Activated naive CD4-positive, alpha-beta T cell treated with anti-CD3 and anti-CD28 coated beads, Interleukin-2, amount 10 ng/mL, durations not matched to agents 7 days and 5 days (primary cell): ENCODE measurements around the gene TMEM158.

Experiments
- CTCF ChIA-PET: fragments of 350-600 bp; sonication (Branson Sonifier 250); formaldehyde crosslinking; loops from one replicate; lab custom pipeline; 2021; ENCODE audit warnings: antibody characterized with exemption; lab: Charles Lee
- DNase-seq: peaks from one replicate; pipeline ENCODE4 v3.0.0-alpha.2; 2020
- H3K27ac Mint-ChIP-seq: one replicate; pipeline ENCODE4 v1.8.0; 2021; ENCODE audit warnings: mild to moderate bottlenecking, moderate library complexity, mixed read lengths
- H3K27me3 Mint-ChIP-seq: one replicate; pipeline ENCODE4 v1.8.0; 2021; ENCODE audit warnings: mild to moderate bottlenecking, mixed read lengths
- H3K36me3 Mint-ChIP-seq: one replicate; pipeline ENCODE4 v1.8.0; 2021; ENCODE audit warnings: mixed read lengths
- H3K4me1 Mint-ChIP-seq: one replicate; pipeline ENCODE4 v1.8.0; 2021; ENCODE audit warnings: mixed read lengths
- H3K4me3 Mint-ChIP-seq: one replicate; pipeline ENCODE4 v1.8.0; 2021; ENCODE audit warnings: mild to moderate bottlenecking, moderate library complexity, mixed read lengths
- H3K9me3 Mint-ChIP-seq: one replicate; pipeline ENCODE4 v1.8.0; 2021; ENCODE audit warnings: mixed read lengths

The TMEM158 gene

DNA sequence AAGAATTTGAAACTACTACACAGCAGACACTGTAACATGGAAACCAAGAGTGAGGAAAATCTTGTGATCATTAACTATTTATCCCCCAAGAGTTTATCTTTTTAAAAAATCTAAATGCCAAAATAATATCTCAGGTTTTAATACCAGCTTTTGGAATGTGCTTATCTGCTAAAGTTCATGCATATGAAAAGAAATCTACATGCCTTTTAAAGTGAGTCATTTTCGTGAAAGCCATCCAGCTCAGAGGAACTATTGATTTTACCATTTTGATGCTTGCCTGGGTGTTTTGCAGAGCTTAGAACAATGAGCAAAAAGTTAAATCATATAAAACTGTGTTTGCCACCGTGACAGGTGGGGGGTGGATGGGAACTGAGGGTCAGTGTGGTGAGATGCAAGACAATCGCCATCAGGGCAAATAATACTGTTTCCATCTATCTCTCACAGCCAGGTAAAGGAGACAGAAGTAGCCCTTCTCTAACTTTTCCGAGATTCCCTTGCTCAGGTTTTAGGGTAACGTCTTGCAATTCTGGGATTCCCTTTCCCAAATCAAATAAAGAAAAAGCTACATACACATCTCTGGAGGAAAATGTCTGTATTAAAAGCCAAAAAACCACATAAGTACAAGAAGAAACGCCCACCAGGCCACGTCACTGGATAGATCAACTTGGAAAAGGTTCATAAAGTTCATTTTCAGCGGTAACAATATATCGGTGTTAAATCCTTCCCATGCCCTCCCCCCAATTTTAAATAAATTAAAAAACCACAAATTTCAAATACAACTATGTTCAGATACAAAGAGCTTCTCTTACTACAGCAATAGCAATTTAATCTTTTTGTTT is 2.0 kb downstream of the TMEM158 start:
- Mint-ChIP-seq H3K4me1 (peaks cover 13% of the 10 kb centered on the region), H3K27ac (no peak overlapping the region), H3K27me3 (peaks cover 94% of the 10 kb centered on the region), H3K36me3 (no peaks in the 10 kb centered on the region), H3K4me3 (no peak overlapping the region), H3K9me3 (no peaks in the 10 kb centered on the region)
- no peak for DNase-seq
- CTCF ChIA-PET = interaction anchor here (0.7 to 1.9 kb wide), 6 partner anchors 8 to 436 kb away, joined by 3 to 7 read pairs (median 4); no protein-coding TSS in a partner anchor

DNA sequence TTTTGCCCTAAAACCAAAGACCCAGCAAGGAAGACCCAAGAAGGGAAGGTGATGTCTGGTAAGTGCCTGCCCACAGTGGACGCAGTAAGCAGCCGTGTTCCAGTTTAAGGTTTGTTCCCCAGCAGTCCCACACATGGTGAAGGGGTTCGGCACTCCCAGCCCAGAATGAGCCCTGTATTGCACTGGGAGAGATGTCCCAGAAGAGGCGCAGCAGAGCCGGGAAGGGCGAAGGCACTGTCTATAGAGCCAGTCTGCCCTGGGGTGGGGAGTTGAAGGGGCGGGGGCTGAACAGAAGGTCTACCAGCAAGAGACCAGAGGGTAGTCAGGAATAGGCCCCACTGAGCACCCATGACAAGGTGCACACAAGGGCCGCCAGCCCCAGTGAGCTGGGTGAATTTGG is 6.4 kb downstream of the TMEM158 start:
- H3K27me3 Mint-ChIP-seq = peaks cover 95% of the 10 kb centered on the region
- H3K27ac Mint-ChIP-seq = no peak overlapping the region
- CTCF ChIA-PET = no interaction called here

DNA sequence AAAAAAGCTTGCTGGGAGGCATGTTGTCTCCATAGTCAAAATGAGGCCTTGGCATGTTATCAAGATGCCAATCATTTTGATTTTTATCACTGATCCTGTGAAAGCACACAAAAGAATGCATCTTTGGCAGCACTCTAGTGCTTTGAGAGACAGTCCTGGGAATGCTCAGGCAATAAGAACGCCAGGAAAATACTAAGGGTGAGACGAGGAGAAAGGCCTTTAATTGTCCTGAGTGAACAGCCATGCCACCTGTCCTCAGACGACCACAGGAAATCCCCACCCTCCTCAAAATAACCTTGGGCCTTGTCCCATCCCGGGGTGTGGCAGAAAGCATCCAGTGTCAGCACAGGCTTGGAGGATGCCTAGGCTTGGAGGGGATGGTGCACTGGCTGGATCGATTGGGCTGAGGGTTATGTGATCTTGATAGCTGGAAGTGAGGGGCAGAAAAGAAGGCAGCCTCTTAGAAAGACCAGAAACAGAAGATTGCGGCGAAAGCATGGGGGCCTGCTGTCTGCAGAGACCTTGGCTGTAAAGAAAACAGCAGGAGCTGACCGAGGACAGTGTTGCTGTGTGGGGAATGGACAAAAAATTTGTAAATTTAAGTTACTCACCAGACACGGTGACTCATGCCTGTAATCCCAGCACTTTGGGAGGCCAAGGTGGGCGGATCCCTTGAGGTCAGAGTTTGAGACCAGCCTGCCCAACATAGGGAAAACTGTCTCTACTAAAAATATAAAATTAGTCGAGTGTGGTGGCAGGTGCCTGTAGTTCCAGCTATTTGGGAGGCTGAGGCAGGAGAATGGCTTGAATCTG is 7.3 kb downstream of the TMEM158 start:
- DNase-seq = no peak
- H3K27me3 Mint-ChIP-seq = peaks cover 92% of the 10 kb centered on the region
- no peak overlapping the region for H3K27ac Mint-ChIP-seq
- no peaks in the 10 kb centered on the region for H3K36me3 Mint-ChIP-seq
- H3K9me3 Mint-ChIP-seq = no peaks in the 10 kb centered on the region
- CTCF ChIA-PET = no interaction called here
- H3K4me3 Mint-ChIP-seq = no peak overlapping the region
- no peaks in the 10 kb centered on the region for H3K4me1 Mint-ChIP-seq

More for the DNA sequence above, 6.4 kb downstream of the TMEM158 start:
- Mint-ChIP-seq H3K4me1 (peaks cover 6% of the 10 kb centered on the region), H3K36me3 (no peaks in the 10 kb centered on the region), H3K9me3 (no peaks in the 10 kb centered on the region), H3K4me3 (no peak overlapping the region)
- DNase-seq = no peak

DNA sequence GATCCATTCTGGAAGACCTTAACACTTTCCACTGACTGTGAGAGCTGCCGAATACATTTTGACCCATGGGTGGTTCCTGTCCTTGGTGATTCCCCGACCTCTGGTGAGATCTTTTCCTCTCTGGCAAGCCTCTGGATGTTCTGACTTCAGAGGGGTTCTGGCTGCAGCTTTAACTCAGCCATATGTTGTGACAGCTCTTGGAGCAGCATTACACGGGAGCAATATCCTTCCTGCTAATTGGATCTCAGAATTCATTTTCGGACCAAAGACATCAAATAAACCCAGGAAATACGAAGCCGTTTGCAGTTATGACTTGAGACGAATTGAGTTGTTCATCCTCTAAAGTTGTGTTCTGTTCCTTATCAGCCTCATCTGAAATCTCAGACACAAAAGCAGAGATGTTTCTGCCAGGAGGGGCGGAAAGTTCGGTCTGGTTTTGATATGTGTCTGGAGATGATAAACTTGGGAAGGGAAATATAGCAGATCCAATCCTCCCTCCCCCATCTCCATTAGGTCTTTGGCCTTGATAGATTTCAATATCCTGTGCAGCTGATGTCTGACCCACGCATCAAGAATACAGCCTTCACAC is 10.0 kb downstream of the TMEM158 start:
- Mint-ChIP-seq H3K27ac (no peak overlapping the region), H3K4me1 (no peaks in the 10 kb centered on the region), H3K9me3 (no peaks in the 10 kb centered on the region), H3K27me3 (peaks cover 85% of the 10 kb centered on the region), H3K4me3 (no peak overlapping the region), H3K36me3 (no peaks in the 10 kb centered on the region)
- CTCF ChIA-PET = interaction anchor here (0.7 to 14.3 kb wide), 2 partner anchors 8 to 174 kb away, joined by 3 to 390 read pairs; no protein-coding TSS in a partner anchor
- no peak for DNase-seq

DNA sequence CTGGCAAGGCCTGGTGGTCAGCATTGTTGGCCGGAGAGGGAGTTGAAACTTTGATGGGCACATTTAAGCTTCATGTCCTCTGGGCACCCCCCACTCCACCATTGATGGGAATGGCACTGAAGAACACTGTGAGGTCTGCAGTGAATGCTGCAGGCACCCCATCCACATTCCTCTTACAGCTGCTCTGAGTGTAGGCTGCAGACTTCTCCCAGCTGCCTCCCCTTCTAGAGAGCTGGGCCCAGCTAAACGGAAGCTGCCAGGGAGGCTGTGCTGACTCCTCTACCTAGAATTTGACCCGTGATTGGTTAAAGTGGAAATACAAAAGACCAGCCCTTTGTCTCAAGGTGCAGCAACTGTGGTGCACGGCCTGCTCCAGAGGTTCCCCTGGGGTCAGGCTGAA is 10.6 kb downstream of the TMEM158 start:
- H3K4me1 Mint-ChIP-seq = peaks cover 3% of the 10 kb centered on the region
- no peaks in the 10 kb centered on the region for H3K36me3 Mint-ChIP-seq
- H3K27ac Mint-ChIP-seq = no peak overlapping the region
- DNase-seq = no peak
- CTCF ChIA-PET = interaction anchor here (0.7 to 14.3 kb wide), 2 partner anchors 8 to 173 kb away, joined by 3 to 390 read pairs; no protein-coding TSS in a partner anchor
- H3K27me3 Mint-ChIP-seq = peaks cover 85% of the 10 kb centered on the region
- H3K4me3 Mint-ChIP-seq = no peak overlapping the region
- no peaks in the 10 kb centered on the region for H3K9me3 Mint-ChIP-seq

DNA sequence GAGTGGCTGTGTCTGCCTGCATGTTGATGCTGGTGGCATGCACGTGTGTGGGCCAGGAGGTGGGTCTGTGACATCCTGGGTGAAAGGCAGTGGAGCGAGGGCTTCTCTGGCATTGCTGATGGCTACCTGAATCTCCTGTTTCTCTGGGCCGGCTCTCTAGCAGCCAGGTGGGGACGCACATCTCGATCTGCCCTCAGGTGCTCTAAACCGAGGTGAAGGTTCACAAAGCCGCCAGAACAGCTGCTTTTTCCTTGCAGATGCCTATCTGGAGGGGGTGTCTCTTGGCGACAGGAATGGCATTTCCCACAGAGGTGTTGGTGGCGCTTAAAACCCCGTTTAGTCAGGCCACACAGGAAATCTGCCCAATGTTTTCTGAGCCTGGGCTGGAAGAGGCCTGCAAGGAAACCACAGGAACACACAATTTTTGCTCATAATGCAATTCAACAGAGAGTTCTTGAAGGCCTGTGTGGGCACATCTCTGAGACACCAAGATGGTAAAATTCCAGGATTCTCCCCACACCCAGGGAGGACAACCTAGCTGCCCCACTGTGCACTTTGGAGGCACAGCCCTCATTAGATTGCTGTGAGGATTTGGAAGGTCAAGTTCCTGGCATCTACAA is 11.9 kb downstream of the TMEM158 start:
- H3K27ac Mint-ChIP-seq = no peak overlapping the region
- no peak overlapping the region for H3K4me3 Mint-ChIP-seq
- H3K9me3 Mint-ChIP-seq = no peaks in the 10 kb centered on the region
- no peaks in the 10 kb centered on the region for H3K36me3 Mint-ChIP-seq
- DNase-seq = no peak
- peaks cover 85% of the 10 kb centered on the region for H3K27me3 Mint-ChIP-seq
- H3K4me1 Mint-ChIP-seq = peaks cover 5% of the 10 kb centered on the region
- CTCF ChIA-PET = interaction anchor here (14.3 kb wide), 1 partner anchor 172 kb away, joined by 390 read pairs; no protein-coding TSS in a partner anchor

DNA sequence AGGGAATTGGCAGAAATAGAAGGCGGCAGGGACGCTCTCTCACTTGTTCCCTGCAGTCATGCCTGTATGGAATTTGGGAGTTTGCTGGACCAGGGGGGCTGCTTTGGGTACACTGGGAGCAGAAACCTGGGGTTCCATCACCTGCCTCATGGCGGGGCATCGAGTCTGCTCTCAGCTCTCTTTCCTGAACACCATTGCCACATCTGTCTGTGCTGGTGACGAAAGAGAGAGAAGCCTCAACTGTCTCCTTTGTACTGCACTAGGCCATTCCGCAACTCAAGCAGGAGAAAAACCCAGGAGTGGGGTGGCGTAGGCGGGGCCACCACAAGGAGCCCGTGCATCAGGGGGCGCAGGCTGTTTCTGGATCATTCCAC is 14.0 kb downstream of the TMEM158 start:
- Mint-ChIP-seq H3K9me3 (no peaks in the 10 kb centered on the region), H3K27me3 (peaks cover 86% of the 10 kb centered on the region), H3K27ac (no peak overlapping the region), H3K4me1 (peaks cover 24% of the 10 kb centered on the region), H3K36me3 (no peaks in the 10 kb centered on the region), H3K4me3 (no peak overlapping the region)
- CTCF ChIA-PET = interaction anchor here (2.4 to 14.3 kb wide), 2 partner anchors 156 to 170 kb away, joined by 31 to 390 read pairs; no protein-coding TSS in a partner anchor
- DNase-seq = no peak

DNA sequence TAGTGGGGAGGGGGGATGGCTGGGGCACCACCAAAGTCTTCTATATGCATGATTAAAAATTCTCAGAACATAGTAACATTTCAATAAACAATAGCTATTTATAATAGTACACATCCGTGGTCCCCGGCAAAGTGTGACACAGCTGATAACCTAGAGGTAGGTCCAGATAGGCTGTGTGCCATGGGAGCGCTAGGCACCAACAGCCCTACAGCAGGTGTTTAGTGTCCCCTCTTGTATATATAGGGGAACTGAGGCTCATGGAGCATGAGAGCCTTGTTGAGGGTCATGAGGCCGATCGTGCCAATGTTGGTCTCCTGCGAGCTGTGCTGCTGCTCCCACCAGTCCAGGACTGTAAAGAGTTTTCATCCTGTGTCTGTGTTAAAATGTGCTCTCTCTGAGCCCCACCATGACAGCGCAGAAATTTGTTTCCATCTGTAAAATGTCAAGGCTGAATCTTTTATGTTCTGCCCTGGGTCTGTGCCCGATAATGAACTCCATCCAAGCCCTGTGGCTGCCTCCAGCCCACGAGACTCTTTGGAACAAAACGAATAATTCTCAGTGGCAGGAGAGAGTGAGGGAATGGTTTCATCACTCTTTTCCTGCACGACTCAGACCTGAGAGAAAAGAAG is 14.5 kb downstream of the TMEM158 start:
- Mint-ChIP-seq H3K27ac (no peak overlapping the region), H3K4me3 (no peak overlapping the region), H3K4me1 (peaks cover 24% of the 10 kb centered on the region), H3K9me3 (no peaks in the 10 kb centered on the region), H3K36me3 (no peaks in the 10 kb centered on the region), H3K27me3 (peaks cover 87% of the 10 kb centered on the region)
- DNase-seq = no peak
- CTCF ChIA-PET = interaction anchor here (1.0 to 14.3 kb wide), 14 partner anchors 26 to 335 kb away, joined by 3 to 390 read pairs (median 5); no protein-coding TSS in a partner anchor

DNA sequence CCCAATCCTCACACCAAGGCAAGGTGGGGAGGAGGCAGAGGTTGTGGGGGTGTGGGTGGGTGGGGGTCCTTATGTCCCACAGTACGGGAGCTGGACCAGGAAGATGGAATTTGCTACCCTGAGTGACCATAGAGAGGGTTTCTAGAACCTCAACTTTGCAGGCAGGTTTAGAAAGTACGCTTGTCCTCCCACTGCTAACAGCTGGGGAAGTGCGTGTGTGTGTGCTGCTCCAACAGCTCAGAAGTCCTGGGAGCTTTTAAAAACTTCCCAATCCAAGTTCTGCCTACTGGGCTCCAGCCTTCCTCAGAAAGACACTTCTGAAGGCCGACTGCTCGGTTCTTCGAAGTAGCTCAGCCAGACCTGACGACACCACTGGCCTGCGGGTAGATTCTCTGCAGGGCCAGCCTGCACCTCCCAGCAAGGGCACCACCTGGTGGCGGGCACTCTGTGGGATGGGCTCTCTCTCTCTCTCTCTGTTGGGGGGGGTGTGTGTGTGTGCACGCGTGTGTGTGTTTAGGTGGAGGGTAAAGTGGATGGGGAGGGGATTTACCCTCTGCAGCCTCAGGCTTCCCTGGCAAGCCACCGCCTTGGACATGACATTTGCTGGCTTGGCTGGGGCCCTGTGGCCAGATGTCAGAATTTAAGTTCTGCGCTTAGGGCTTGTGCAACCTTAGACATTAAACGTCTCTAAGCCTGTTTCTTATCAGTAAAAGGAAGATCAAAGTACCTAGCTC is 15.6 kb downstream of the TMEM158 start:
- Mint-ChIP-seq H3K9me3 (no peaks in the 10 kb centered on the region), H3K27me3 (peaks cover 77% of the 10 kb centered on the region), H3K4me1 (peaks cover 24% of the 10 kb centered on the region), H3K36me3 (no peaks in the 10 kb centered on the region), H3K4me3 (no peak overlapping the region), H3K27ac (peak overlapping the region; percentile 24)
- CTCF ChIA-PET = interaction anchor here (0.6 to 14.3 kb wide), 37 partner anchors 10 to 450 kb away, joined by 3 to 390 read pairs (median 3); partner anchors contain the start of gene TMEM158
- peak; percentile 89 for DNase-seq

DNA sequence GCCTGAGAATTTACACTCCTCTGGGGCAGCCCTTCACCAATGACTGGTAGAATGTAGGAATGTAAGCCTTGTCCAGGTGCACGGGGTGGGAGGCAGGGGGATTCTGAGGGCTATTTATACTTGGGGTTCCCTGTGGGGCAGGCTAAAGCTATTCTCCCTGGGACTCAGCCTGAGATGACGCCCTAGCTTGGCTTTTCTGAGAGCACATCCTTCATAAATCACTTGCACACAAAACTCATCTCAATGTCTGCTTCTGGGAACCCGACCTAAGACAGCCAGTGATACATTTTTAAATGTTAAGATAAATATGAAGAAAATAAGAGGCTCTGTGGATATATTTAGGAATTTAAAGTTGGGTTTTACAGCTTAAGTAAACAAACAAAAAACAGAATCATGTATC is 16.6 kb downstream of the TMEM158 start:
- CTCF ChIA-PET = interaction anchor here (0.9 to 14.3 kb wide), 11 partner anchors 9 to 447 kb away, joined by 3 to 390 read pairs (median 9); no protein-coding TSS in a partner anchor

DNA sequence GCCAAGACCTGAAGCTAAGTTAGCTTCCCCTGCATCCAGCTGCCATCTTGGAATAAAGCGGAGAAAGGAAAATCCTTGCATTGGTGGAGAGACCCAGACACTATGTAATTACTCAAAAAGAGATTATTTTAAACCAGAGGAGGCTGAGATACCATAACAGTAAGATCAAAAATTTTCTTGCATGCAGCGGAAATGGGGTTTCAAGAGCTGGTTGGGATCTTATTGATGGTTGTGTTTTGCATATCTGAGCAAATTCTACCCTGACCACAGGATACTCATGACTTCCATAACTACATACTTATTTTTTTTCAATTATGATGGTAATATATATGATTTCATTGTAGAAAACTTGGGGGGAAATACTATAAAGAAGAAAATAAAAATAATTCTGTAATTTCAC is 17.5 kb downstream of the TMEM158 start:
- CTCF ChIA-PET = interaction anchor here (14.3 kb wide), 1 partner anchor 166 kb away, joined by 390 read pairs; no protein-coding TSS in a partner anchor

More for the DNA sequence above, 16.6 kb downstream of the TMEM158 start:
- peaks cover 24% of the 10 kb centered on the region for H3K4me1 Mint-ChIP-seq
- no peak for DNase-seq
- no peaks in the 10 kb centered on the region for H3K9me3 Mint-ChIP-seq
- H3K27ac Mint-ChIP-seq = no peak overlapping the region
- H3K4me3 Mint-ChIP-seq = no peak overlapping the region
- H3K27me3 Mint-ChIP-seq = peaks cover 69% of the 10 kb centered on the region
- H3K36me3 Mint-ChIP-seq = no peaks in the 10 kb centered on the region

DNA sequence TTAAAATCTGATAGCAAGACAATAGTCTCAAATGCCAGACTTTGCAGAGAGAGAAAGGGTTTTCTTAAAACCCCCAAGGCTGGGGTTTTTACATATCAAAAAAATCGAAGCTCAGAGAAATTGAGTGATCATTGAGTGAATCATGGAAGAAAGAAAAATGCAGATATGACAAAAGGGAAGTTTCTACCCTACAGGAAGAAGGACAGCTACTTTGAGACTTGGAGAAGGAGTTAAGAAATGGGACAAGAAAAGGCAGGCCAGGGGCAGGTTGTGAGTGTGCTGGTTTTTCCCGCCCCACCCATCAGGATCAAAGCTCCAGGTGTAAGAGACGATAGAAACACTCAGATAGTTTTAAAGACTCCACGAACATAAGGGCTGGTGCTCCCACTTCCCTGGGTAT is 18.6 kb downstream of the TMEM158 start:
- CTCF ChIA-PET = interaction anchor here (14.3 kb wide), 1 partner anchor 165 kb away, joined by 390 read pairs; no protein-coding TSS in a partner anchor
- Mint-ChIP-seq H3K4me1 (peaks cover 24% of the 10 kb centered on the region), H3K9me3 (no peaks in the 10 kb centered on the region), H3K27ac (no peak overlapping the region), H3K36me3 (no peaks in the 10 kb centered on the region), H3K27me3 (peaks cover 70% of the 10 kb centered on the region), H3K4me3 (no peak overlapping the region)
- DNase-seq = no peak

More for the DNA sequence above, 17.5 kb downstream of the TMEM158 start:
- Mint-ChIP-seq H3K27ac (no peak overlapping the region), H3K27me3 (peaks cover 69% of the 10 kb centered on the region), H3K9me3 (no peaks in the 10 kb centered on the region), H3K4me1 (peaks cover 24% of the 10 kb centered on the region), H3K4me3 (no peak overlapping the region), H3K36me3 (no peaks in the 10 kb centered on the region)
- DNase-seq = no peak
